GM21515 (cell line): ENCODE results near the gene SLFN5.
"Not testable (repeated sequence)": the region's sequence is repeated elsewhere in the genome, so short reads cannot be mapped to it uniquely, and the experiment has no call there.

ENCODE experiments used
- ATAC-seq: cut with Tn5 transposase; IDR thresholded peaks from one replicate; pipeline ENCODE4 v1.9.1; 2021; ENCODE audit not compliant: unreplicated experiment

Gene SLFN5

GRCh38 chr17:35242805-35243560, at the start of gene SLFN5:
Gene SLFN5, plus strand, starts transcription at chr17:35243072. Its CDS starts 15,619 bp downstream, at chr17:35258691.
- ATAC-seq: peak; percentile 81

- ATAC-seq: not testable (repeated sequence)
Measured at GRCh38 chr17:35194001-35194400, 48.9 kb upstream of the SLFN5 start, which contains the start of gene SLC35G3. Gene SLC35G3, minus strand, starts transcription at chr17:35194393. Its CDS starts 86 bp downstream, at chr17:35194307.

- ATAC-seq: not testable (repeated sequence)
Measured at GRCh38 chr17:35195062-35195461, 47.8 kb upstream of the SLFN5 start.

GRCh38 chr17:35202582-35202981, 40.3 kb upstream of the SLFN5 start:
- not testable (repeated sequence) for ATAC-seq

- no peak for ATAC-seq
Measured at GRCh38 chr17:35210741-35211140, 32.1 kb upstream of the SLFN5 start.

- no peak for ATAC-seq
Measured at GRCh38 chr17:35212668-35213067, 30.2 kb upstream of the SLFN5 start.

GRCh38 chr17:35213412-35213940, 29.4 kb upstream of the SLFN5 start:
- no peak for ATAC-seq

- no peak for ATAC-seq
Measured at GRCh38 chr17:35214192-35214591, 28.7 kb upstream of the SLFN5 start.

GRCh38 chr17:35214631-35215273, 28.1 kb upstream of the SLFN5 start:
- ATAC-seq: no peak

GRCh38 chr17:35217107-35217506, 25.8 kb upstream of the SLFN5 start:
- no peak for ATAC-seq

GRCh38 chr17:35218915-35219314, 24.0 kb upstream of the SLFN5 start:
- no peak for ATAC-seq

GRCh38 chr17:35222452-35222851, 20.4 kb upstream of the SLFN5 start:
- no peak for ATAC-seq

- no peak for ATAC-seq
Measured at GRCh38 chr17:35224436-35224835, 18.4 kb upstream of the SLFN5 start.

- no peak for ATAC-seq
Measured at GRCh38 chr17:35227546-35227945, 15.3 kb upstream of the SLFN5 start.

- ATAC-seq: no peak
Measured at GRCh38 chr17:35229638-35230037, 13.2 kb upstream of the SLFN5 start.

GRCh38 chr17:35234315-35234714, 8.6 kb upstream of the SLFN5 start:
- not testable (repeated sequence) for ATAC-seq

GRCh38 chr17:35235289-35235688, 7.6 kb upstream of the SLFN5 start:
- no peak for ATAC-seq

- ATAC-seq: no peak
Measured at GRCh38 chr17:35235917-35236316, 7.0 kb upstream of the SLFN5 start.

GRCh38 chr17:35236821-35237220, 6.1 kb upstream of the SLFN5 start:
- ATAC-seq: no peak

GRCh38 chr17:35238821-35239220, 4.1 kb upstream of the SLFN5 start:
- no peak for ATAC-seq

- ATAC-seq: no peak
Measured at GRCh38 chr17:35239823-35240222, 3.0 kb upstream of the SLFN5 start.

GRCh38 chr17:35240861-35241260, 2.0 kb upstream of the SLFN5 start:
- ATAC-seq: no peak
